ENCODE measurements around the gene PPP2R2C. TPM values are rescaled to one million over a fixed set of nuclear protein-coding genes. Genes with fewer than 3 reads are reported as not detected.

The PPP2R2C gene
- total and polyA plus RNA-seq, 12 donors = 0.14 to 10.6 (median 4.2) TPM

- Histone ChIP-seq H3K4me3 (no peak overlapping the region), H3K27me3 (peaks cover 0 to 47% (median 17%) of the 10 kb centered on the region in 7 donors), H3K4me1 (peaks cover 0 to 3% (median 0%) of the 10 kb centered on the region in 9 donors), H3K36me3 (no peaks in the 10 kb centered on the region), H3K27ac (no peak overlapping the region), H3K9me3 (peaks cover 0 to 8% (median 0%) of the 10 kb centered on the region in 11 donors)
- 38 to 42% methylated on average over 18 of the region's 18 CpGs for WGBS, 2 donors
- intact Hi-C loops (cut with DNase I) = loop anchor here in 8 of 10 donors (2.0 to 10.0 kb wide), 4 partner anchors 213 to 337 kb away; no protein-coding TSS in a partner anchor
- peak; percentile 56 to 78 (median 74) for TF ChIP-seq CTCF (IDR thresholded peaks at IDR 0.05)
- ATAC-seq = peak in 2 of 8 donors; percentile 18 to 33
- DNase-seq = no peak
Measured at GRCh38 chr4:6332042-6332668, 140.3 kb downstream of the PPP2R2C start.

- no peak overlapping the region for H3K4me3 ChIP-seq
- 93 to 94% methylated on average over 6 of the region's 6 CpGs for WGBS, 2 donors
- peaks cover 0 to 44% (median 15%) of the 10 kb centered on the region in 7 donors for H3K27me3 ChIP-seq
- intact Hi-C loops (cut with DNase I) = loop anchor here in 5 of 10 donors (5.0 to 10.0 kb wide), 3 partner anchors 213 to 337 kb away; no protein-coding TSS in a partner anchor
- H3K27ac ChIP-seq = no peak overlapping the region
- ATAC-seq = no peak
- TF ChIP-seq CTCF (IDR thresholded peaks at IDR 0.05) = no peak
- peaks cover 0 to 8% (median 0%) of the 10 kb centered on the region in 11 donors for H3K9me3 ChIP-seq
- no peaks in the 10 kb centered on the region for H3K36me3 ChIP-seq
- H3K4me1 ChIP-seq = peaks cover 0 to 9% (median 0%) of the 10 kb centered on the region in 9 donors
- DNase-seq = no peak
Measured at GRCh38 chr4:6331468-6331867, 140.9 kb downstream of the PPP2R2C start.

- no peak for DNase-seq
- H3K27ac ChIP-seq = no peak overlapping the region
- no peaks in the 10 kb centered on the region for H3K36me3 ChIP-seq
- H3K9me3 ChIP-seq = peaks cover 0 to 8% (median 0%) of the 10 kb centered on the region in 11 donors
- 78 to 79% methylated on average over 8 of the region's 8 CpGs for WGBS, 2 donors
- TF ChIP-seq CTCF (IDR thresholded peaks at IDR 0.05) = peak in 8 of 9 donors; percentile 41 to 57 (median 51)
- peaks cover 0 to 9% (median 0%) of the 10 kb centered on the region in 9 donors for H3K4me1 ChIP-seq
- intact Hi-C loops (cut with DNase I) = loop anchor here in 5 of 10 donors (5.0 to 10.0 kb wide), 3 partner anchors 214 to 336 kb away; no protein-coding TSS in a partner anchor
- no peak for ATAC-seq
- no peak overlapping the region for H3K4me3 ChIP-seq
- peaks cover 0 to 40% (median 15%) of the 10 kb centered on the region in 7 donors for H3K27me3 ChIP-seq
Measured at GRCh38 chr4:6331018-6331417, 141.4 kb downstream of the PPP2R2C start.

- TF ChIP-seq CTCF (IDR thresholded peaks at IDR 0.05) = no peak
- H3K36me3 ChIP-seq = no peaks in the 10 kb centered on the region
- H3K27ac ChIP-seq = no peak overlapping the region
- H3K9me3 ChIP-seq = peaks cover 0 to 8% (median 0%) of the 10 kb centered on the region in 11 donors
- H3K4me1 ChIP-seq = peaks cover 0 to 14% (median 5%) of the 10 kb centered on the region in 9 donors
- intact Hi-C loops (cut with DNase I) = loop anchor here in 5 of 10 donors (5.0 to 10.0 kb wide), 3 partner anchors 214 to 336 kb away; no protein-coding TSS in a partner anchor
- peaks cover 0 to 33% (median 15%) of the 10 kb centered on the region in 7 donors for H3K27me3 ChIP-seq
- H3K4me3 ChIP-seq = no peak overlapping the region
- DNase-seq (no peak), ATAC-seq (no peak)
- WGBS, 2 donors = 82 to 85% methylated on average over 7 of the region's 7 CpGs
Measured at GRCh38 chr4:6330384-6330767, 142.0 kb downstream of the PPP2R2C start.
